NB4 (cell line): Measurements from ENCODE around the gene CNTNAP2.

Experiments used
- DNase-seq: peaks from one replicate; pipeline ENCODE4 v3.0.0; 2010; ENCODE audit warnings: low read depth
- H3K4me3 ChIP-seq: one replicate; pipeline ENCODE4 v1.5.1; 2011; ENCODE audit warnings: mild to moderate bottlenecking, low read depth, low read length, moderate library complexity
- MYC ChIP-seq: IDR thresholded peaks from 2 replicates; pipeline ENCODE4 v1.6.1; 2011; ENCODE audit warnings: low read depth, low read length
- POLR2A ChIP-seq: IDR thresholded peaks from 2 replicates; pipeline ENCODE4 v1.6.1; 2011; ENCODE audit warnings: mild to moderate bottlenecking; ENCODE audit not compliant: insufficient read length; ENCODE audit errors: extremely low read depth
- TF ChIP-seq, protein P1 (sequence below): IDR thresholded peaks from one replicate; pipeline ENCODE4 v1.5.1; 2012; ENCODE audit warnings: low read depth, low read length
- TF ChIP-seq, protein P2 (sequence below): IDR thresholded peaks from 2 replicates; pipeline ENCODE4 v1.6.1; 2011; ENCODE audit warnings: low read depth, low read length

Gene CNTNAP2

DNA sequence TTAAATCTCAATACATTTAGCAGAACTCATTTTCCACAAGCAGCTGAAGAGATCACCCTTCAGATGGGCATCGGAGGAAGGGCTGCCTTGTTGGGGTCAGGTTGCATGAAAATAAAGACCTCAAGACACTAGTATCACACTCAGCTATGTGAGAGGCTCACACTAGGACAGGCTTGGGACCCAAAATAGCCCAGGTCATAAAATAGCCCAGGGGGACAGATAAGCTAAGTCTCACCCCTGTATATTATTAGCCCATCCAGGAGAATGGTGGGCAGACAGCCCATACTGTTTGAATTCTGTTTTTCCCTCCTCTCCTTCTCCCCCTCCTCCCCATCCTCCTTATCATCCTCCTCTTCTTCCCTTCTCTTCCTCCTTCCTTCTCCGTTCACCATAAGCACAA lies 2058.9 kb downstream of the CNTNAP2 start:
- DNase-seq: no peak
- TF ChIP-seq, protein P1, sequence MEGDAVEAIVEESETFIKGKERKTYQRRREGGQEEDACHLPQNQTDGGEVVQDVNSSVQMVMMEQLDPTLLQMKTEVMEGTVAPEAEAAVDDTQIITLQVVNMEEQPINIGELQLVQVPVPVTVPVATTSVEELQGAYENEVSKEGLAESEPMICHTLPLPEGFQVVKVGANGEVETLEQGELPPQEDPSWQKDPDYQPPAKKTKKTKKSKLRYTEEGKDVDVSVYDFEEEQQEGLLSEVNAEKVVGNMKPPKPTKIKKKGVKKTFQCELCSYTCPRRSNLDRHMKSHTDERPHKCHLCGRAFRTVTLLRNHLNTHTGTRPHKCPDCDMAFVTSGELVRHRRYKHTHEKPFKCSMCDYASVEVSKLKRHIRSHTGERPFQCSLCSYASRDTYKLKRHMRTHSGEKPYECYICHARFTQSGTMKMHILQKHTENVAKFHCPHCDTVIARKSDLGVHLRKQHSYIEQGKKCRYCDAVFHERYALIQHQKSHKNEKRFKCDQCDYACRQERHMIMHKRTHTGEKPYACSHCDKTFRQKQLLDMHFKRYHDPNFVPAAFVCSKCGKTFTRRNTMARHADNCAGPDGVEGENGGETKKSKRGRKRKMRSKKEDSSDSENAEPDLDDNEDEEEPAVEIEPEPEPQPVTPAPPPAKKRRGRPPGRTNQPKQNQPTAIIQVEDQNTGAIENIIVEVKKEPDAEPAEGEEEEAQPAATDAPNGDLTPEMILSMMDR: no peak
- TF ChIP-seq POLR2A (no peak), MYC (no peak)
- TF ChIP-seq, protein P2, sequence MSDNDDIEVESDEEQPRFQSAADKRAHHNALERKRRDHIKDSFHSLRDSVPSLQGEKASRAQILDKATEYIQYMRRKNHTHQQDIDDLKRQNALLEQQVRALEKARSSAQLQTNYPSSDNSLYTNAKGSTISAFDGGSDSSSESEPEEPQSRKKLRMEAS: no peak
- no peak overlapping the region for H3K4me3 ChIP-seq

DNA sequence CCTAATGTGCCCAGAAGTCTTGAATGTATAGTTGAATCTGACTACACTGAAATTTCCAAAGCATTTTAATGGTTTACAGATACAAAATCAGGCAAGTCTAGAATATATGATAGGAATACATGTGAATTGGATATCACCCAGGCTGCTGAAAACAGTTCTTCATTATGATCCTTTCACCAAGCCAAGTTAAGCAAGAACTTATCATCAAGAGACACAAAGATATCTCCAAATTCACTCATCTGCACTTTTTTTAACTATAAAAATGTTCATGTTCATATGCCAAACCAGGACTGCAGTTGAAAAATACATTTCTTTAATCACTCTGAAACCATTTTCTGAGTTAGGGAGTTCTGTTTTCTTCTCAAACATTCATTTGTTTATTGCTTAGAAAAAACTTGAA lies 2061.4 kb downstream of the CNTNAP2 start:
- H3K4me3 ChIP-seq: no peak overlapping the region
- no peak for DNase-seq
- TF ChIP-seq, protein P2: no peak
- TF ChIP-seq MYC: no peak
- TF ChIP-seq, protein P1: no peak
- TF ChIP-seq POLR2A: no peak

DNA sequence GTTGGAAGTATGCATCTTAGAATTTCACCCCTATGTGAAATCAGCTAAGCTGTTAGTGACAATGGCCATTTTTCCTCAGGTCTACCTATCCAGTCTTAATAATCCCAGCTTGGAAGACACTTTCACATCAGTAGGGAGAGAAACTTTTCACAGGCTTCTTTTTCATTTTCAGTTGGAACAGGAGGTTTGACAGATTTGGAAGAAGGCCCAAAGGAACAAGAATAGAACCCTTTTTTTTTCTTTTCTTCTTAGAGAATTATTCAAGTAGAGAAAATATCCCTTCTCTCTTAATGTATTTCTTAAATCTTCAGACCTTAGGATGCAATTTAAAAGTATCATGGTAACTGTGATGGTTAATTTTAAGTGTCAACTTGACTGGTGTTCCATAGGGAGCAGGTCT lies 2063.5 kb downstream of the CNTNAP2 start:
- no peak for TF ChIP-seq POLR2A
- TF ChIP-seq, protein P2: no peak
- TF ChIP-seq, protein P1: no peak
- TF ChIP-seq MYC: no peak
- DNase-seq: no peak
- H3K4me3 ChIP-seq: no peak overlapping the region

DNA sequence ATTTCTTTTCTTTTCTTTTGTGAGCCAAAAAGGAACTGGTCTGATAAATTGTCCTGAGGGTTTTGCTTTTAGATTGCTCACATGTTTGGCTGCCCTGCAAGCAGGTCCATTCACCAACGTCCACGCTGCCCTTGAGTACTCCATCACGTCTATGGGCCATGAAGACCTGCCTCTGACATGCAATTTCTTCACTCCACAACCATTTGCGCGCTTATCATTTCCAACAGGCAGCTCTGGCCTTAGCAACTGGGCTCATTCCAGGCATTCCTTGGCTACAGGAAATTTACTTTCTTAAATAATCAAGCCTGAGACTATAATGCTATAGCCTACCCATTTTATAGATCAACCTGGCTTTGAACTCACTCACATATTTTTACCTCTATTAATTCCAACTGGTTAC lies 2065.7 kb downstream of the CNTNAP2 start:
- TF ChIP-seq POLR2A (no peak), MYC (no peak)
- TF ChIP-seq, protein P1: no peak
- TF ChIP-seq, protein P2: no peak
- no peak for DNase-seq
- H3K4me3 ChIP-seq: no peak overlapping the region

DNA sequence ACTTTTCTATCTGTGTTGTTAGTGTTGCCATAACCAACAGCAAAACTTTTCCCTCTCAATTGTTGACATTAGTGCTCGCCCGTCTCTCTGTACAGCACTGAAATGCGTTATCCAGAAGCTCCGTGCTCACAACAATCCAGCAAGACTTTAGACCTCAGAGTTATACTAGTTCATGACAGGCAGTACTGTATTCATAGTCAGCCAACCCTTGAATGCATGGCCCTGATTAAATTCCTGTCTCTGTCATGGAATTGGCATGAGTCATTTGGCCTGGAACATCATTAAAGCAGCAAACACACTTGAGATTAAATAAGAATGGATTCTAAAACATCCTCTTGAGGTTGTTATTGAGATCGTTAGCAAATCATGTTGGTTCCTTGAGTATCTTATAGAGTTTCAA lies 2068.4 kb downstream of the CNTNAP2 start:
- no peak overlapping the region for H3K4me3 ChIP-seq
- TF ChIP-seq MYC (no peak), POLR2A (no peak)
- TF ChIP-seq, protein P2: no peak
- TF ChIP-seq, protein P1: no peak
- no peak for DNase-seq

DNA sequence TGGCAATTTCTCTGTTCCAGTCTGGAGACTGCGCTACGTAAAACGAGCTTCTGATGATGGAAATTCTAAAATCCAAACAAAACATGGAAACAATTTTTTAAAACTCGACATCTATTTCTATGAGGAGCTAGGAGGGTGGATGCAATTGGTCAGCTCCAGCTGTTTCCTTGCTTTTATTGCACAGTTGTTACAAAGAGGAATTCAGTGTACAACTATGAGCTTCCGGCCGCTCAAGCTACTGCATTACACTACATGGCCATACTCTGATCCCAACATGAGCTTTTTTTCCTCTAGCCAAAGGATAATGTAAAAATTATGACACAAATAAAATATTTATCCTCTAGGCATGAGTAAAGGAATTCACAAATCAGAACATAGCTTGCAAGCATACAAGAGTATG lies 2070.9 kb downstream of the CNTNAP2 start:
- no peak for DNase-seq
- H3K4me3 ChIP-seq: no peak overlapping the region
- TF ChIP-seq, protein P1: no peak
- TF ChIP-seq POLR2A (no peak), MYC (no peak)
- TF ChIP-seq, protein P2: no peak
